T-helper 17 cell (primary cell): Measurements from ENCODE around the gene ASH1L. TPM values are rescaled to one million over a fixed set of nuclear protein-coding genes. Genes with fewer than 3 reads are reported as not detected.
"Not testable (repeated sequence)": the region's sequence is repeated elsewhere in the genome, so short reads cannot be mapped to it uniquely, and the experiment has no call there.

Source experiments
- ATAC-seq: fragments of 150-1000 bp; cut with Tn5 transposase; 2 replicates; pipeline ENCODE4 v1.10.0; 2021; ENCODE audit warnings: mild to moderate bottlenecking, moderate library complexity
- DNase-seq, 3 donors: peaks; one replicate each; pipeline versions ENCODE4 v3.0.0 to v3.0.0-alpha.2; 2020 to 2021
- H3K9me3 ChIP-seq: one replicate; pipeline ENCODE4 v1.7.0; 2013; ENCODE audit warnings: low read length, mild to moderate bottlenecking; ENCODE audit not compliant: control insufficient read depth, poor library complexity, severe bottlenecking
- H3K27ac Mint-ChIP-seq: one replicate; pipeline ENCODE4 v1.8.0; 2022; ENCODE audit warnings: mild to moderate bottlenecking, moderate library complexity, mixed read lengths
- H3K27me3 Mint-ChIP-seq: one replicate; pipeline ENCODE4 v1.8.0; 2022; ENCODE audit warnings: mixed read lengths
- H3K36me3 Mint-ChIP-seq: one replicate; pipeline ENCODE4 v1.8.0; 2022; ENCODE audit warnings: low read depth, mixed read lengths
- H3K4me1 Mint-ChIP-seq: one replicate; pipeline ENCODE4 v1.8.0; 2022; ENCODE audit warnings: mild to moderate bottlenecking, mixed read lengths
- H3K4me3 Mint-ChIP-seq: one replicate; pipeline ENCODE4 v1.8.0; 2022; ENCODE audit warnings: mild to moderate bottlenecking, moderate library complexity, mixed read lengths
- total RNA-seq, 4 donors: library from RNA in 2 of 4; stranded (reverse) in 2 of 4; gene quantifications; one replicate each; pipeline ENCODE4 v1.2.3 and lab custom pipeline; 2022 to 2026

Gene ASH1L, protein sequence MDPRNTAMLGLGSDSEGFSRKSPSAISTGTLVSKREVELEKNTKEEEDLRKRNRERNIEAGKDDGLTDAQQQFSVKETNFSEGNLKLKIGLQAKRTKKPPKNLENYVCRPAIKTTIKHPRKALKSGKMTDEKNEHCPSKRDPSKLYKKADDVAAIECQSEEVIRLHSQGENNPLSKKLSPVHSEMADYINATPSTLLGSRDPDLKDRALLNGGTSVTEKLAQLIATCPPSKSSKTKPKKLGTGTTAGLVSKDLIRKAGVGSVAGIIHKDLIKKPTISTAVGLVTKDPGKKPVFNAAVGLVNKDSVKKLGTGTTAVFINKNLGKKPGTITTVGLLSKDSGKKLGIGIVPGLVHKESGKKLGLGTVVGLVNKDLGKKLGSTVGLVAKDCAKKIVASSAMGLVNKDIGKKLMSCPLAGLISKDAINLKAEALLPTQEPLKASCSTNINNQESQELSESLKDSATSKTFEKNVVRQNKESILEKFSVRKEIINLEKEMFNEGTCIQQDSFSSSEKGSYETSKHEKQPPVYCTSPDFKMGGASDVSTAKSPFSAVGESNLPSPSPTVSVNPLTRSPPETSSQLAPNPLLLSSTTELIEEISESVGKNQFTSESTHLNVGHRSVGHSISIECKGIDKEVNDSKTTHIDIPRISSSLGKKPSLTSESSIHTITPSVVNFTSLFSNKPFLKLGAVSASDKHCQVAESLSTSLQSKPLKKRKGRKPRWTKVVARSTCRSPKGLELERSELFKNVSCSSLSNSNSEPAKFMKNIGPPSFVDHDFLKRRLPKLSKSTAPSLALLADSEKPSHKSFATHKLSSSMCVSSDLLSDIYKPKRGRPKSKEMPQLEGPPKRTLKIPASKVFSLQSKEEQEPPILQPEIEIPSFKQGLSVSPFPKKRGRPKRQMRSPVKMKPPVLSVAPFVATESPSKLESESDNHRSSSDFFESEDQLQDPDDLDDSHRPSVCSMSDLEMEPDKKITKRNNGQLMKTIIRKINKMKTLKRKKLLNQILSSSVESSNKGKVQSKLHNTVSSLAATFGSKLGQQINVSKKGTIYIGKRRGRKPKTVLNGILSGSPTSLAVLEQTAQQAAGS (N-terminal part only)
- total RNA-seq (10 to 100 TPM; 75.5 to 84.6 TPM), total RNA-seq (lab: John Stamatoyannopoulos, UW) (256 to 299 reads per million in 2 donors)

- peaks cover 31% of the 10 kb centered on the region for H3K4me1 Mint-ChIP-seq
- peaks cover 4% of the 10 kb centered on the region for H3K36me3 Mint-ChIP-seq
- no peaks in the 10 kb centered on the region for H3K9me3 ChIP-seq
- peak within 1 kb of the TSS; percentile 96 for H3K27ac Mint-ChIP-seq
- peak; percentile 78 for ATAC-seq
- H3K27me3 Mint-ChIP-seq, result no peaks in the 10 kb centered on the region
- DNase-seq, result peak; percentile 85 to 87 (median 87)
- H3K4me3 Mint-ChIP-seq, result peak within 1 kb of the TSS; percentile 98
Measured at GRCh38 chr1:155562581-155563376, at the start of gene ASH1L. ASH1L (minus strand) TSS chr1:155562803; CDS start chr1:155521519, 41,284 bp downstream.

DNA sequence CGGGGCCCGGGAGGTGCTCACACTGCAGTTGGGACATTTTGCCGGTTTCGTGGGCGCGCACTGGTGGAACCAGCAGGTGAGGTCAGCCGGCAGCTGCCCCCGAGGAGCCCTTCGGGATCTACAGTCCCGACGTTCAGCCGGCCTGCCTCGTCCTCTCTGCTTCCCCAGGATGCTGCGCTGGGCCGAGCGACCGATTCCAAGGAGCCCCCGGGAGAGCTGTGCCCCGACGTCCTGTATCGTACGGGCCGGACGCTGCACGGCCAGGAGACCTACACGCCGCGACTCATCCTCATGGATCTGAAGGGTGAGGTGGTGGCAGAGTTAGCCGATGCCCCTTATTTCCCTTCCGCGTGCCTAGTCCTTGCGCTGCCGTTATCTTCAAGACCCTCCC is 47.6 kb upstream of the ASH1L start:
- not testable (repeated sequence) for H3K9me3 ChIP-seq, H3K36me3 Mint-ChIP-seq, H3K4me1 Mint-ChIP-seq, H3K27me3 Mint-ChIP-seq, DNase-seq
- peak overlapping the region; percentile 92 for H3K27ac Mint-ChIP-seq
- ATAC-seq, result peak; percentile 16
- H3K4me3 Mint-ChIP-seq, result peak overlapping the region; percentile 96

GRCh38 chr1:155609515-155610256 is 47.1 kb upstream of the ASH1L start, which contains the start of gene MSTO1:
MSTO1 (plus strand) TSS chr1:155610218; CDS start chr1:155610249, 31 bp downstream.
- Mint-ChIP-seq H3K4me1 (peaks cover 7% of the 10 kb centered on the region), H3K4me3 (peak within 1 kb of the TSS; percentile 96), H3K27me3 (no peaks in the 10 kb centered on the region), H3K36me3 (peaks cover 4% of the 10 kb centered on the region), H3K27ac (peak within 1 kb of the TSS; percentile 92)
- DNase-seq (peak; percentile 77 to 89 (median 83)), ATAC-seq (peak; percentile 98)
- H3K9me3 ChIP-seq, result no peaks in the 10 kb centered on the region

DNA sequence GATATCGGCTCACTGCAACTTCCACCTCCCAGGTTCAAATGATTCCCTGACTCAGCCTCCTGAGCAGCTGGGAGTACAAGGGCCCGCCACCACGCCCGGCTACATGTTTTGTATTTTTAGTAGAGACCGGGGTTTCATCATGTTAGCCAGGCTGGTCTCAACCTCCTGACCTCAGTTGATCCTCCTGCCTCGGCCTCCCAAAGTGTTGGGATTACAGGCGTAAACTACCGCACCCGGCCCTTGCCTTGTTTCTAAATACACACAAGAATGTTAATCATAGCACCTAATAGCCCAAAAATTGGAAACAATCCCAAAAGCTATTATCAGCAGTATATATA is 46.3 kb upstream of the ASH1L start:
- no peak for ATAC-seq
- Mint-ChIP-seq H3K27ac (peak overlapping the region; percentile 92), H3K4me3 (no peak overlapping the region), H3K36me3 (peaks cover 4% of the 10 kb centered on the region), H3K4me1 (peaks cover 7% of the 10 kb centered on the region), H3K27me3 (no peaks in the 10 kb centered on the region)
- H3K9me3 ChIP-seq, result no peaks in the 10 kb centered on the region
- DNase-seq, result no peak

- no peak overlapping the region for H3K4me3 Mint-ChIP-seq
- H3K27ac Mint-ChIP-seq, result no peak overlapping the region
- peaks cover 3% of the 10 kb centered on the region for H3K36me3 Mint-ChIP-seq
- no peak for DNase-seq
- no peaks in the 10 kb centered on the region for H3K27me3 Mint-ChIP-seq
- ATAC-seq, result no peak
- H3K9me3 ChIP-seq, result no peaks in the 10 kb centered on the region
- peaks cover 6% of the 10 kb centered on the region for H3K4me1 Mint-ChIP-seq
Measured at GRCh38 chr1:155607708-155608107, 45.1 kb upstream of the ASH1L start.

GRCh38 chr1:155599828-155600572 is 37.4 kb upstream of the ASH1L start:
- ATAC-seq, H3K9me3 ChIP-seq, H3K4me1 Mint-ChIP-seq, DNase-seq, H3K36me3 Mint-ChIP-seq, H3K4me3 Mint-ChIP-seq, H3K27me3 Mint-ChIP-seq, H3K27ac Mint-ChIP-seq: not testable (repeated sequence)

- H3K27me3 Mint-ChIP-seq, result no peaks in the 10 kb centered on the region
- H3K4me3 Mint-ChIP-seq, result peak overlapping the region; percentile 73
- H3K4me1 Mint-ChIP-seq, result peaks cover 3% of the 10 kb centered on the region
- no peaks in the 10 kb centered on the region for H3K9me3 ChIP-seq
- no peaks in the 10 kb centered on the region for H3K36me3 Mint-ChIP-seq
- H3K27ac Mint-ChIP-seq, result peak overlapping the region; percentile 78
- ATAC-seq (peak; percentile 67), DNase-seq (no peak)
Measured at GRCh38 chr1:155598842-155599331, 36.3 kb upstream of the ASH1L start.

DNA sequence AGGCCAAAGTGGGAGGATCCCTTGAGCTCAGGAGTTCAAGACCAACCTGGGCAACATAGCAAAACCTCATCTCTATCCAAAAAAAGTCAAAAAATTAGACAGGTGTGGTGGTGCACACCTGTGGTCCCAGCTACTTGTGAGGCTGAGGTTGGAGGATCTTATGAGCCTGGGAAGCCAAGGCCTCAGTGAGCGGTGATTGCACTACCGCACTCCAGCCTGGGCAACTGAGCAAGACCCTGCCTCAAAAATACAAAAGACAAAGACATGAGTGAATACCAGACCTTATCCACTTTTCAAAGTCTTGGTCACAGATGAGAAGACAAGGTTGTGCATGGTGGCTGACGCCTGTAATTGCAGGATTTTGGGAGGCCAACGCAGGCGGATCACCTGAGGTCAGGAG is 34.3 kb upstream of the ASH1L start:
- H3K4me1 Mint-ChIP-seq, result peaks cover 5% of the 10 kb centered on the region
- no peak overlapping the region for H3K4me3 Mint-ChIP-seq
- ATAC-seq, result no peak
- H3K27ac Mint-ChIP-seq, result peak overlapping the region; percentile 29
- DNase-seq, result no peak
- H3K27me3 Mint-ChIP-seq, result no peaks in the 10 kb centered on the region
- H3K9me3 ChIP-seq, result no peaks in the 10 kb centered on the region
- H3K36me3 Mint-ChIP-seq, result no peaks in the 10 kb centered on the region

- ATAC-seq, H3K4me1 Mint-ChIP-seq, H3K27me3 Mint-ChIP-seq, H3K9me3 ChIP-seq, DNase-seq, H3K4me3 Mint-ChIP-seq, H3K36me3 Mint-ChIP-seq: not testable (repeated sequence)
- peak overlapping the region; percentile 29 for H3K27ac Mint-ChIP-seq
Measured at GRCh38 chr1:155595877-155596474, 33.4 kb upstream of the ASH1L start.

- no peaks in the 10 kb centered on the region for H3K9me3 ChIP-seq
- Mint-ChIP-seq H3K4me3 (no peak overlapping the region), H3K36me3 (no peaks in the 10 kb centered on the region), H3K27ac (no peak overlapping the region), H3K4me1 (peaks cover 4% of the 10 kb centered on the region), H3K27me3 (no peaks in the 10 kb centered on the region)
- ATAC-seq (peak; percentile 69), DNase-seq (peak in 1 of 3 donors; percentile 10)
Measured at GRCh38 chr1:155591770-155592169, 29.2 kb upstream of the ASH1L start.
